Measurements from ENCODE around the gene PDE3B.
"Not testable (repeated sequence)": the region's sequence is repeated elsewhere in the genome, so short reads cannot be mapped to it uniquely, and the experiment has no call there.

The PDE3B gene

DNA sequence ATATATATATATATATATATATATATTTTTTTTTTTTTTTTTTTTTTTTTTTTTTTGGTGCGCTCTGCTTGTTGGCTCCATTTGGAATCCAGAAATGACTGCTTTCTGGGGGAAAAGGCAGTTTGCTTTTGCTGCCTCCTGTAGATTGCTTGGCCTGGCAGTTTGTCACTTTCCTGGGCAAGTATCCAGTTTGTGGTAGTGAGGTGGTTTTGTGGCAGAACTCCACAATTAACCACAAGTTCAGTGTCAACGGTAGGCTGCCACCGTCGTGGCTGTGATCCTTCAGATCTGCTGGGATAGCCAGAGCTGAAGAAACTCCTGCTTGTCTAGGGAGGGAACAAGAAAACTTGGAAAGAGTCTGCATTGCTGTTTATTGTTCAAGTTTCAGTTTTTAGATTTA, 5.0 kb upstream of the PDE3B start:
- no peak overlapping the region for H3K27ac ChIP-seq
- no peak for DNase-seq (ENCODE audit: low read depth, low spot score)

DNA sequence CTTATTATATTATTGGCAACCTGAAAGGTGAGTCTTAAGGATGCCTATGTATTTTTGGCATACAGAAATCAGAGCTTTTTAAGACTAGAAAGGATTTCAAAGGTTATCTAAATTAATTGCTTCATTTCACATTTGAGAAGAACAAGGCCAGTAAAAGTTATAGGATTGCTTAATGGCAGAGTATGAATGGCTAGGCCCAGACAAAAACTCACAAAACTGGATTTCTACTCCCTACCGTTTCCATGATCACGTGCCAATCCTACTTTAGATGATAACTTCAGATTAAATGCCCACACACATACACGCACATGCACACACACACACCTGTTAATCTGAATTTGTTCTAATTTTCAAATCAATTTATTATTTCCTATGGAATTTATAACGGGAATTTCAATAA, 1.8 kb upstream of the PDE3B start:
- no peak overlapping the region for H3K27ac ChIP-seq
- DNase-seq (ENCODE audit: low read depth, low spot score) = no peak

DNA sequence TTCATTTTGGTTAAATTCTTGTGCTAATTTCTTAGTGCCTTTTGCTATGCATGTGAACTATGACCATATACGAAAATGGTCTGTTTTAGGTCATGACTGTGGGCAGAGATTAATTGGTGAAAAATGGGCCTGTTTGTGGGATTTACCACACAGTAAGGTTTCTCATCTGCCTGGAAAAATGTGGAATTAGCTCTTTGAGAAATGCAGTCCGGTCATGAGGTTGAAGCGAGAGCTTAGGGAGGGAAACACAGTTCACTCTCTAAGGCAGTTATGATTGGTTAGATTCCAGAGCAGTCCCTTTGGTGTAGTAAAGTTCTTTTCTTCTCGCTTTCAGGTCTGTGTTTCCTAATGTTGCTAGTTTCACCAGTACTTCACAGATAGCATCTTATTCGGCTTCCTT, 1.2 kb upstream of the PDE3B start:
- no peak overlapping the region for H3K27ac ChIP-seq
- no peak for DNase-seq (ENCODE audit: low read depth, low spot score)

DNA sequence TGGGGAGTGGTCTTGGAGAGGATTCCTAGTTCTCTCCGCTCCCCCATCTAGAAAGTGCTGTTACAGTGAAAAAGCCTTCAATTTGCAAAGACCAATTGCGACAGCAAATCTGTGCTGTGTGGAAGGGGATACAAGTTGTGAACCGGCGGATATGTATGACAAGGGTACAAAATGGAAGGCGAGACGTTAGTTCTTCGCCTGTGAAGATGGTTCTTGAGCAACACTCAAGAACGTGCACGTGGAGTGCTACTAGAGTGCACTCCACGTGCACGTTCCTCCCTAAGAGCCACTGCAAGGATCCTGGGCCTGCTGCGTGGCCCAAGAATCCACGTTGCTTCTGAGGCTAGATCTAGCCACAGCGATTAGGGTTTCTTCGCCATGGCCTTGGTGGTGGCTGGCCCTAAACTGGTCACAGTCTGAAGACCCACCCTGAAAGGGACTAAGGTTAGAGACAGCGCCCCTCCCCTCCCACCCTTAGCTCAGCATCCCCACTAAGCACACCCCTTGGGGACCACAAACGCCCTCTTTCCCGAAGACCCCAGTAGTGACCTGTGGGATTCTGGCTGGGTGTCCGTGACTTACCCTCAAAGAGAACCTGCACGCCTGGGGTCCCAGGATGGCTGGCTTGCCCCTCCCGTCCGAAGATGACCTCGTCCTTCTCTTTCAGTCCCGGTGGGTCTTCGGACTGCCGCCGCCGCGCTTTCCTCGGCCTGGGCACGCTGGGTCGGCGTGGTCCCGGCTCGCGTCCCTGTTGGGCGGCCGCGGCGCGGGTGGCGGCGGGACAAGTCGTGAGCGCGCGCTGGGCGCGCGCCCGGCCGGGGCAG, 519 bp upstream of the PDE3B start:
- H3K27ac ChIP-seq = no peak overlapping the region

DNA sequence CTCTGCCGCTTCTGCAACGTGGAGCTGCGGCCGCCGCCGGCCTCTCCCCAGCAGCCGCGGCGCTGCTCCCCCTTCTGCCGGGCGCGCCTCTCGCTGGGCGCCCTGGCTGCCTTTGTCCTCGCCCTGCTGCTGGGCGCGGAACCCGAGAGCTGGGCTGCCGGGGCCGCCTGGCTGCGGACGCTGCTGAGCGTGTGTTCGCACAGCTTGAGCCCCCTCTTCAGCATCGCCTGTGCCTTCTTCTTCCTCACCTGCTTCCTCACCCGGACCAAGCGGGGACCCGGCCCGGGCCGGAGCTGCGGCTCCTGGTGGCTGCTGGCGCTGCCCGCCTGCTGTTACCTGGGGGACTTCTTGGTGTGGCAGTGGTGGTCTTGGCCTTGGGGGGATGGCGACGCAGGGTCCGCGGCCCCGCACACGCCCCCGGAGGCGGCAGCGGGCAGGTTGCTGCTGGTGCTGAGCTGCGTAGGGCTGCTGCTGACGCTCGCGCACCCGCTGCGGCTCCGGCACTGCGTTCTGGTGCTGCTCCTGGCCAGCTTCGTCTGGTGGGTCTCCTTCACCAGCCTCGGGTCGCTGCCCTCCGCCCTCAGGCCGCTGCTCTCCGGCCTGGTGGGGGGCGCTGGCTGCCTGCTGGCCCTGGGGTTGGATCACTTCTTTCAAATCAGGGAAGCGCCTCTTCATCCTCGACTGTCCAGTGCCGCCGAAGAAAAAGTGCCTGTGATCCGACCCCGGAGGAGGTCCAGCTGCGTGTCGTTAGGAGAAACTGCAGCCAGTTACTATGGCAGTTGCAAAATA, 816 bp downstream of the PDE3B start:
- no peak for DNase-seq (ENCODE audit: low read depth, low spot score)

More for the DNA sequence above, 519 bp upstream of the PDE3B start:
- DNase-seq (ENCODE audit: low read depth, low spot score) = no peak

DNA sequence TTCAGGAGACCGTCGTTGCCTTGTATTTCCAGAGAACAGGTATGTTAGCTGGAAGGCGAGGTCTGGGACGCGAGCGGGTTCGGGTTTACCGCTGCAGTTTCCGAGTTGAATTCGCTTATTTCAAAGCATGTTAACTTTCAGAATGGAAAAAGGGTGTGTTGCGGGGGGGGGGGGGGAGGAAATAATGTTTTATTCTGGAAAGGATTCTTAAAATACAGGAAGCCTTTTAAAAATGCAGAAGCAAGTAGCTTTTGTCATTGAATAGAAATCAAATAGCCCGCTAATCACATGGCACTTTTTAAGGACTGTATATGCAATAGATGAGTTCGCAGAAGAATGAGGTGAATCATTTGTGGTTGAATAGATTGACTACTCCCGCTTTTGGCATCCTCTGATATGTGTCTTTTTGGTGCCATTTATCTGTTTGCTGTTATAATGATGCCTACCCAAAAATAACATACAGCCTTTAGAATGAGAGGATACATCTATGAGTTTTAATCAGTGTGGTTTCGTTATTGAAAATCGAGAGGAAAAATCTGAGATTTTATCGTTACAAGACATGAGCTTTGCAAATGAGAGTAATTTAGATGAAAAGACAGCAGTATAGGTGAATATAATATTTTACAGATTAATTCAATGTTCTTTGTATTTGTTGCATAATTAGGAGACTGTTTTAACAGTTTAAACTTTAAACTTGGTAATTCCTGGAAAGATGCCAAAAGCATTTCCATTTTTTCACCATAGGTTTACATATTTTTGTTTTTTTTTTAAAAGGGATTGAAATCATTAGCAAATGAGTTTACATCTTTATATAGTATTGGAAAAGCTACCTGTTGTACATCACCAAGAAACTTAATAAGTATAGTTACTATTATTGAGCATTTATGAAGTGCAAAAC, 1.7 kb downstream of the PDE3B start:
- DNase-seq (ENCODE audit: low read depth, low spot score) = no peak
- H3K27ac ChIP-seq = no peak overlapping the region

More for the DNA sequence above, 816 bp downstream of the PDE3B start:
- no peak overlapping the region for H3K27ac ChIP-seq

DNA sequence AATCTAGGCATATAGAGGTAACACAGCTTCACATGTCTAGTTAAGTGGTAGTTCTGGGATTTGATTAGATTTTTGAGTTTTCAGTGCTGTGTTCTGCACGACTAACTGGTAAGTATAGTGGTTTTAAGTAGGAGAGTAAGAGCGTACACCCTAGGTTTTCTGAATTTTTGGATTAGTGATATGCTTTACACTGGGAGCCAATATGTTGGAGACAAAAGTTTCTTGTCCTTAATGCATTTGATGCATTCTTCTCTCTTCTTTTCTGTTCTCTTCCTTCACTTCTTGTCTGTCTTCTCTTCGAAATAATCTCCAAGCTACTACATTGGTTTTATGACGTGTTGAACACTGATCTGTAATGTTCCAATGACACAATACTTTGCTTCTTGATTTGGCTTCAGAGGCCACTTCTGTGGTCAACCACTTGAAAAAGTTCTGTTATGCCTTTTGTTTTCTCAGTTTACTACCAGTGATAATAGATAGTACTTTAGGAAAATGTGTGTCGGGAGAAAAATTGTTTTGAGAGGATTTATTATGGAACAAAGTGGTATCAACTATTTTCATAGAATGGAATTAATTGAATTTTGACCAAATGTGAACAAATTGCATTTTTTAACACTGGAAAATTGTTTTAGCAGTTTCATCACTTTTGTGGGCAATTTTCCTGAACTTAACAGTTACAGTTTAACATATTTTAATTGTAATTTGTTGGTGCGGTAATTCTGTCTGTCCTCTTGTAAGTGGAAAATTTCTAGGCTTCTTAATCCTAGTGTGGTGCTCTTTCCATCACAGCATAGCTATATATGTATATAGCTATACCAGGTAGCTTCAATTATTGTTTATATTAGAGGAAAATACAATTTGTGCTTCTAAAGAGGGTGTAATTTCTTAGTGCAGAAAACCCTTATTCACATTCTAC, 2.6 kb downstream of the PDE3B start:
- no peak for DNase-seq (ENCODE audit: low read depth, low spot score)
- H3K27ac ChIP-seq = no peak overlapping the region

DNA sequence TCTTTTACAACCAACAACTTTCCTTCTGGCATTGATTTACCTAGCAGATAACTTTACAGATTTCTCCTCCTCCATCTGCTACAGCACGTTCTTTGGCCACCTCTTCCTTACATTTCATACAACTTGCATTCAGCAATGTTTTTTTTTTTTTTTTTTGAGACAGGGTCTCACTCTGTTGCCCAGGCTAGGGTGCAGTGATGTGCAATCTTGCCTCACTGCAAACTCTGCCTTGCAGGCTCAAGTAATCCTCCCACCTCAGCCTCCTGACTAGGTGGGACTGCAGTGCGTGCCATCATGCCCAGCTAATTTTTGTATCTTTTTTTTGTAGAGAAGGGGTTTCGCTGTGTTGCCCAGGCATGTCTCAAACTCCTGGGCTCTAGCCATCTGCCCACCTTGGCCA, 6.5 kb downstream of the PDE3B start:
- DNase-seq (ENCODE audit: low read depth, low spot score) = no peak
- H3K27ac ChIP-seq = no peak overlapping the region

DNA sequence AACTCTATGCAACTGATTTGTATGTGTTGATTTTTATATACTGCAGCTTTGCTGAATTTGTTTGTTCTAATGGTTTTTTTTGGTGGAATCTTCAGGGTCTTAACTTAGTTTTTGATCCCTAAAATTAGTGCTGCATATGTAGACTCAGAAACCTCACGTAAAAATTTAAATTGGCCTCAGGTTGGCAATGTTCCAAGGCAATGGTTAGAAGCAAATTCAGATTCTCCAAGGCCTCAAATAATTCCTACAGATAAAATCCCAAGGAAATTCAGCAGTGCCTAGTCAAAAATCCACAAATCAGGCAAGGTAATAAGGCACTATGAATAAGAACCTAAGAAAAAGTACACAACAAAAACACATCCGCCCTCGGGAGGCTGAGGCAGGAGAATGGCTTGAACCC, 9.5 kb downstream of the PDE3B start:
- DNase-seq (ENCODE audit: low read depth, low spot score) = no peak
- no peak overlapping the region for H3K27ac ChIP-seq

DNA sequence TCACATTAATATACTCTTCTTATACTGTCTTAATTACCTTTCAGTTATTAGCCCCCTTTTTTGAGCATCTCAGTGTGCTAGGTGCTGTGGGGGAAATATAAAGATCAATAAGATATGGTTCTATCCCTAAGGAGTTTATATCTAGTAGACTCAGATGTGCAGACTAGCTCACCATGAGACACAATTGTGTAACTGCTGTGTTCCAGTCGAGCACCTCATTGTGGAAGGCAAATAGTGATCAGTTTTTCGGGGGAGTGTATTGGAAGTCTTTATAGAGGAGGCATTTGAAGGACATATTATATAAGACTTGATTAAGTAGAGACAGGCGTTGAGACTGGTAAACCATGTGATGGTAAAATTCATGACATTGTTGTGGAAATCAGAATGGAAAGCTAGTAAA, 11.8 kb downstream of the PDE3B start:
- H3K27ac ChIP-seq = no peak overlapping the region
- DNase-seq (ENCODE audit: low read depth, low spot score) = no peak

DNA sequence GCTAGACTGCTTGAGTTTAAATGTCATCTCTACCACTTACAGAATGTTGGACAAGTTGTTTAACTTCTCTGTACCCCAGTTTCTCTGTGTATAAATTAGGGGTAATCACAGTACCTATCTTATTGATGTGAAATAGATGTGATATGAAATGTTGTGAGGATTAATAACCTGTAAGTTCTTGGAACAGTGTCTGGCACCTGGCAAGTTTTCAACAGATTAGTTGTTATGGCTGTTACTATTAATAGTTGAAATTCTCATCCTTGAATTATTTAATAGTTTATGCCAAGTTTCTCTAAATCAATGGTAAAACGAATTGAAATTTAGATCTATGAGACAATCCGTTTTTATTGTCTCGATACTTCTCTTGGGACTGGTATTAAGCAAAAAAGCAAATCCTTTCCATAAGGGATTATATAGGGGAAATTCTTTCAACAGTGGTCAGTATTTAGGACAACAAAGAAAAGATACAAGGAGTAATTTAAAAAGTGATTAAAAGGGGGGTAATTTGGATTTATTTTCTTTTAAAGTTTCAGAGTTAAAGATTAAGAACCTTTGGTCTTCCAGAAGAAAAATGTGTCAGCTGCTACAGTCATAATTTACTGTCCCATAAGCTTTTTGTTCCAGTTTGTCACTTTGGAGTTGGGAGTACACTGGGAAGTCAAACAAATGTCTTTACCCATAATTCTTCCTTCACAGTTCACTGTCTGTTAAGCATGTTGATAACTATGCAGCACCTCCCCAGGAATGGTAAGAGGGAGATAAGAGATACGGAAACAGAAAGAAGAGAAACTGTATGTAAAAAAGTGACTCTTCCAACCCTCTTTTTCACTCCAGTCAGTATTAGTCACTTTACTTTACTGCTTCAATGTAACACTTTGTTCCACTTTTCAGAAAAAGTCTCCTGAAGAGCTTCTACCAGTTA, 13.2 kb downstream of the PDE3B start:
- DNase-seq (ENCODE audit: low read depth, low spot score) = no peak

DNA sequence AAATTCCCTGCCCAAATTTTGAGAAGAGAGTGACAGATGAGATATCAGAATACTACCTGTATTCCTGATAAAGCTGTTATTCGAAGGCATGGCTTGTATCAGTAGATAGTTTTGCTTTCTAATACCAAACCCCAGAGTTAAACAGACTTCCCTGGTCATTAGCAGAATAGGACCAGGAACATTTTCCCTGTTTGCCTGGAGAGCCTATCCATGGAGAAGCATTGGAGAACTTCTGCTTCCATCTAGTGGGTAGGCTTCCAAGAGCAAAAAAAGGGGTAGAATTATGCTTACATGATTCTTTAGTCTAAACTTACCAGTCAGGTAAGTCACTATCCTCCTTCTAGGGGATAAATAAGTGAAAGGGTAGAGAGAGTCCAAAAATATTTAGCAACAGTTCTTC, 14.2 kb downstream of the PDE3B start:
- H3K27ac ChIP-seq = no peak overlapping the region
- DNase-seq (ENCODE audit: low read depth, low spot score) = no peak

More for the DNA sequence above, 13.2 kb downstream of the PDE3B start:
- no peak overlapping the region for H3K27ac ChIP-seq

DNA sequence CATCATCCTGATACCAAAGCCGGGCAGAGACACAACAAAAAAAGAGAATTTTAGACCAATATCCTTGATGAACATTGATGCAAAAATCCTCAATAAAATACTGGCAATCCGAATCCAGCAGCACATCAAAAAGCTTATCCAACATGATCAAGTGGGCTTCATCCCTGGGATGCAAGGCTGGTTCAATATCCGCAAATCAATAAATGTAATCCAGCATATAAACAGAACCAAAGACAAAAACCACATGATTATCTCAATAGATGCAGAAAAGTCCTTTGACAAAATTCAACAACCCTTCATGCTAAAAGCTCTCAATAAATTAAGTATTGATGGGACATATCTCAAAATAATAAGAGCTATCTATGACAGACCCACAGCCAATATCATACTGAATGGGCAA, 21.3 kb downstream of the PDE3B start:
- DNase-seq (ENCODE audit: low read depth, low spot score); H3K27ac ChIP-seq: not testable (repeated sequence)

DNA sequence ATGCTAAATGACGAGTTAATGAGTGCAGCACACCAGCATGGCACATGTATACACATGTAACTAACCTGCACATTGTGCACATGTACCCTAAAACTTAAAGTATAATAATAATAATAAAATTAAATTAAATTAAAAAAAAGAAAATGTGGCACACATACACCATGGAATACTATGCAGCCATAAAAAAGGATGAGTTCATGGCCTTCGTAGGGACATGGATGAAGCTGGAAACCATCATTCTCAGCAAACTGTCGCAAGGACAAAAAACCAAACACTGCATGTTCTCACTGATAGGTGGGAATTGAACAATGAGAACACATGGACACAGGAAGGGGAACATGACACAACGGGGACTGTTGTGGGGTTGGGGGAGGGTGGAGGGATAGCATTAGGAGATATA, 23.7 kb downstream of the PDE3B start:
- DNase-seq (ENCODE audit: low read depth, low spot score); H3K27ac ChIP-seq: not testable (repeated sequence)

DNA sequence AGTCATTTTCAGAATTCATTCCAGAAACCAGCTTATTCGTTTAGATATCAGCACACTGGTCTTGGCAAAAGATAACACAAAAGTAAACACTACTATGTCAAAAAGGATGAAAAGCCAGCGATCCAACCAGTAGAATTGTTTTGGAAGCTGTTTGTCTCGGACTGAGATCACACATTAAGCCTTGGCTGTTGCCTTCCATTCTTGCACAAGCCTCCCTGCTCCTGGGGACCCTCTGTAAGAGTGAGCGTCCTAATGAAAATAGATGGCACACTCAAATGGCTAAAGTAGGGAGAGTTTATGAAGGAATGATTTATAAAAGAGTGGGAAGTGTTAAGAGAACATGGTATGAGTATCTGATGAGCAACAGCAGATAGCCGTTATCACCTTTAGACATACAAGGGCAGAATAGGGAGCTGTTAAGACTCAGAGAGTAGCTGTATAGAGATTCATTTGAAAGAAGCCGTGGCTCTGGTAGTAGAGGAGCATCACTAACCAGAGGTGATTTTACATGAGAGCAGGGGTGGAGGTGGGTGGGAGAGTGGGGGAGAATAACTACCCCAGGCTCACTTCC, 25.2 kb downstream of the PDE3B start:
- DNase-seq (ENCODE audit: low read depth, low spot score) = no peak
- no peak overlapping the region for H3K27ac ChIP-seq

DNA sequence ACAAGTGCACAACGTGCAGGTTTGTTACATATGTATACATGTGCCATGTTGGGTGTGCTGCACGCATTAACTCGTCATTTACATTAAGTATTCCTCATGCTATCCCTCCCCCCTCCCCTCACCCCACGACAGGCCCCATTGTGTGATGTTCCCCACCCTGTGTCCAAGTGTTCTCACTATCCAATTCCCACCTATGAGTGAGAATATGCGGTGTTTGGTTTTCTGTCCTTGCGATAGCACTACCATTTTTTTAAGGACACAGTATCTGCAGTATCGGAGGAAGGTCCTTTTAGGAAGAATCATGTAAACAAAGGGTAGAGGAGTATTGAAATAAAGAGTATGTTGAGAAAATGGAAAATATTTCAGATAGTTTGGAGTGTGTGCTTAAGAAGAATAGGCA, 25.9 kb downstream of the PDE3B start:
- DNase-seq (ENCODE audit: low read depth, low spot score) = no peak
- H3K27ac ChIP-seq = no peak overlapping the region

DNA sequence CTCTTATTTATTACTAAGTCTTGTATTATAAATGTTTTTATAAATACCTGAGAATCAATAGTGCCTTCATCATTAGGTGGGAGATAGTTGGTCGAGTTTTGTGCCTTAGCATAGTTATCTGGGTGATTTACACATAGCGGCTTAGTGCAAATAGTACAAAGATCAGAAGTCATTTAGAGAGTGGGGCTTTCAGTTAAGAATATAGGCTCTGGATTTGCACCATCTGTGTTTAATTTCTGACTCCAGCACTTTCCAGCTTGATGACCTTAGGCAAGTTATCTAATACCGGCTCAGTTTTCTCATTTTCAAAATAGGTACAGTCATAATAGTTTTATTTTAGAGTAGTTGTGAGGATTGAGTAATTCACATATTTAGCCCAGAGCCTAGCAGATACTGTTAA, 26.4 kb downstream of the PDE3B start:
- no peak for DNase-seq (ENCODE audit: low read depth, low spot score)
- no peak overlapping the region for H3K27ac ChIP-seq

DNA sequence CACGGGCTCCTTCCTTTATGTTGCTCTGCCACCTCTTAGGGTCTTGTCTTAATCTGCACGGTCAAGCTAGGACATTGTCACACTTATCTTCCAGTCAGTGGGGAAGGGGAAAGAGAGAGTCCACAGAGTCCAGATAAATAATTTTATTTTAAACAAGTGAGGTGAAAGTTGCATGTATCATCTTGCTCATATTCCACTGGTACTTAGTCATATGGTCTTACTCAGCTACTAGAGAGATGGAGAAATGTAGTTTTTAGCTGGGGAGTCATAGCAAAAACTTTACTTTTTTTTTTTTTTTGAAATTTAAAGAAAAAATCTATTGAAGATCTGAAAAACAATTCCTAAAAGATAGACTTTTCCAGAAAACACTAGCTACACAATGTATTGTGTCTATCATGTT, 29.0 kb downstream of the PDE3B start:
- H3K27ac ChIP-seq = peak overlapping the region; percentile 3
- DNase-seq (ENCODE audit: low read depth, low spot score) = peak; percentile 12

Measured in epithelial cell of prostate (primary cell).